Suprapubic skin (tissue), 4 donors: ENCODE measurements around the gene KRTAP4-6.
"Not testable (repeated sequence)": the region's sequence is repeated elsewhere in the genome, so short reads cannot be mapped to it uniquely, and the experiment has no call there.

ENCODE experiments used
- EP300 ChIP-seq: sonication (generic); formaldehyde crosslinking; IDR thresholded peaks from one replicate; pipeline ENCODE4 v1.6.1; 2017; ENCODE audit warnings: antibody characterized with exemption
- POLR2A ChIP-seq, 2 donors: fragments of 450-650 bp; IDR thresholded peaks; one replicate each; pipeline ENCODE4 v1.6.1; 2017; ENCODE audit warnings: antibody characterized with exemption in 2 of 2, mild to moderate bottlenecking in 2 of 2, moderate library complexity in 2 of 2
- POLR2AphosphoS5 ChIP-seq, 3 donors: sonication (generic); formaldehyde crosslinking; IDR thresholded peaks; one replicate each; pipeline ENCODE4 v1.6.1; 2017; ENCODE audit warnings: antibody characterized with exemption in 3 of 3
- TF ChIP-seq, protein P1 (sequence below), 2 donors: fragments of 200-600 bp in 1 of 2; fragments of 450-650 bp in 1 of 2; sonication (generic) in 1 of 2; IDR thresholded peaks; one replicate each; pipeline ENCODE4 v1.5.1; 2016 to 2019; ENCODE audit warnings: antibody characterized with exemption in 2 of 2, mild to moderate bottlenecking in 1 of 2, moderate library complexity in 1 of 2

GRCh38 chr17:41119696-41120690 lies 20.4 kb downstream of the KRTAP4-6 start:
- not testable (repeated sequence) for TF ChIP-seq POLR2A (IDR thresholded peaks at IDR 0.05); POLR2AphosphoS5 (IDR thresholded peaks at IDR 0.05); EP300
- TF ChIP-seq, protein P1, sequence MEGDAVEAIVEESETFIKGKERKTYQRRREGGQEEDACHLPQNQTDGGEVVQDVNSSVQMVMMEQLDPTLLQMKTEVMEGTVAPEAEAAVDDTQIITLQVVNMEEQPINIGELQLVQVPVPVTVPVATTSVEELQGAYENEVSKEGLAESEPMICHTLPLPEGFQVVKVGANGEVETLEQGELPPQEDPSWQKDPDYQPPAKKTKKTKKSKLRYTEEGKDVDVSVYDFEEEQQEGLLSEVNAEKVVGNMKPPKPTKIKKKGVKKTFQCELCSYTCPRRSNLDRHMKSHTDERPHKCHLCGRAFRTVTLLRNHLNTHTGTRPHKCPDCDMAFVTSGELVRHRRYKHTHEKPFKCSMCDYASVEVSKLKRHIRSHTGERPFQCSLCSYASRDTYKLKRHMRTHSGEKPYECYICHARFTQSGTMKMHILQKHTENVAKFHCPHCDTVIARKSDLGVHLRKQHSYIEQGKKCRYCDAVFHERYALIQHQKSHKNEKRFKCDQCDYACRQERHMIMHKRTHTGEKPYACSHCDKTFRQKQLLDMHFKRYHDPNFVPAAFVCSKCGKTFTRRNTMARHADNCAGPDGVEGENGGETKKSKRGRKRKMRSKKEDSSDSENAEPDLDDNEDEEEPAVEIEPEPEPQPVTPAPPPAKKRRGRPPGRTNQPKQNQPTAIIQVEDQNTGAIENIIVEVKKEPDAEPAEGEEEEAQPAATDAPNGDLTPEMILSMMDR (IDR thresholded peaks at IDR 0.05): not testable (repeated sequence)
